Transverse colon (tissue), 4 donors: ENCODE results near the gene RAPGEF5. TPM values are rescaled to one million over a fixed set of nuclear protein-coding genes. Genes with fewer than 3 reads are reported as not detected.

Experiments
- DNase-seq: peaks from one replicate; pipeline ENCODE4 v3.0.0-alpha.2; 2019
- H3K27ac ChIP-seq, 4 donors: fragments of 200-600 bp; sonication (generic); 2 replicates each; pipeline ENCODE4 v1.5.1; 2016 to 2018; ENCODE audit warnings: inconsistent platforms in 4 of 4
- H3K27me3 ChIP-seq: fragments of 200-600 bp; sonication (generic); 2 replicates; pipeline ENCODE4 v1.5.1; 2017; ENCODE audit warnings: inconsistent platforms
- H3K36me3 ChIP-seq, 4 donors: fragments of 200-600 bp; sonication (generic); 2 replicates each; pipeline ENCODE4 v1.5.1; 2017 to 2019; ENCODE audit warnings: inconsistent platforms in 4 of 4
- H3K4me1 ChIP-seq, 4 donors: fragments of 200-600 bp; sonication (generic); 2 replicates each; pipeline ENCODE4 v1.5.1; 2017 to 2020; ENCODE audit warnings: inconsistent platforms in 4 of 4
- H3K4me3 ChIP-seq, 4 donors: fragments of 200-600 bp; sonication (generic); 1 replicate in 1 of 4; 2 replicates in 3 of 4; pipeline versions ENCODE4 v1.5.1 to v1.6.1; 2017 to 2019; ENCODE audit warnings: inconsistent platforms in 4 of 4
- H3K9me3 ChIP-seq, 2 donors: fragments of 200-600 bp; sonication (generic); 2 replicates each; pipeline ENCODE4 v1.5.1; 2017 to 2019; ENCODE audit warnings: inconsistent platforms in 2 of 2
- EP300 ChIP-seq: sonication (generic); formaldehyde crosslinking; IDR thresholded peaks from one replicate; pipeline ENCODE4 v1.6.1; 2017; ENCODE audit warnings: antibody characterized with exemption, low read depth
- POLR2A ChIP-seq: fragments of 450-650 bp; IDR thresholded peaks from one replicate; pipeline ENCODE4 v1.6.1; 2016; ENCODE audit warnings: antibody characterized with exemption, mild to moderate bottlenecking, moderate library complexity
- POLR2AphosphoS5 ChIP-seq, 3 donors: sonication (generic); formaldehyde crosslinking; IDR thresholded peaks; one replicate each; pipeline ENCODE4 v1.6.1; 2016; ENCODE audit warnings: antibody characterized with exemption in 3 of 3
- WGBS, 2 donors: methylation state at CpG; one replicate each; pipeline ENCODE4 v1.1.5; 2018; ENCODE audit warnings: low coverage in 1 of 2; 5-methylcytosine and 5-hydroxymethylcytosine counted together
- in situ Hi-C, 4 donors: fragments of 200-750 bp; cut with MboI; loops; one replicate each; pipeline versions ENCODE4 v1.15.0 to v1.15.1; 2017; ENCODE audit warnings: low sequenced_read_pairs in 3 of 4, low pct_ligation_motif_present in 1 of 4, low pct_unique_long_range_greater_than_20kb in 1 of 4
- intact Hi-C: fragments of 100-400 bp; cut with DNase I; formaldehyde crosslinking; loops from one replicate; pipeline ENCODE4 v1.15.1; 2023; ENCODE audit warnings: low total_unique reads
- total RNA-seq, 4 donors: library from RNA; depleted of rRNA; stranded (reverse); fragments of >200 nt; gene quantifications; one replicate each; pipeline ENCODE4 v1.1.0, GENCODE V29; 2016
- TF ChIP-seq, protein P1 (sequence below), 5 experiments: fragments of 200-600 bp in 3 of 5; fragments of 450-650 bp in 2 of 5; sonication (generic) in 3 of 5; IDR thresholded peaks; 1 replicate in 2 of 5; 2 replicates in 3 of 5; pipeline ENCODE4 v1.5.1; 2016 to 2017; ENCODE audit warnings: antibody characterized with exemption in 5 of 5, inconsistent platforms in 3 of 5, mild to moderate bottlenecking in 2 of 5, moderate library complexity in 1 of 5

Gene RAPGEF5
- total RNA-seq, 4 donors from 2014 or later, result 82.3 to 112 (median 100) TPM

DNA sequence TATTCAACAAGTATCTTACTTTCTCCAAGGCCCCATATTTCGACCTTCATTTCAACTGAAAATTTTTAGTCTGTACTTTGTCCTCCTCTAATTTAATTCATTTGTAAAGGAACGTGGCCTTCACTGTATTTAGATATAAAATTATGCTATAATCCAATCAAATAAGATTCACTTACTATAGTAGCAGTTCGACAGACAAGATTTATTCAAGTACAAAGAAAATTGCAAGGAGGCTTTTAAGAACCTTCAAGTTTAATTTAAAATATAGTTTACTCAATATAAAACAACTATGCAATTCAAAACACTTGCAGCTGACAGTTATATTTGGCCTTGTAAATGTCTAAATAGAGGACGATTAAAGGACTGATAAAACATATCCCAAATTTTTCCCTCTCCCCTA, 85.6 kb downstream of the RAPGEF5 start:
- peaks cover 0 to 12% (median 3%) of the 10 kb centered on the region in 4 donors for H3K4me1 ChIP-seq
- H3K36me3 ChIP-seq, result no peaks in the 10 kb centered on the region
- peak overlapping the region in 1 of 4 donors; percentile 78 for H3K27ac ChIP-seq
- WGBS, 2 donors, result 64 to 71% methylated on average over 4 of the region's 4 CpGs
- DNase-seq, result no peak
- no peaks in the 10 kb centered on the region for H3K9me3 ChIP-seq
- H3K4me3 ChIP-seq, result no peak overlapping the region
- in situ Hi-C loops (no loop called here), intact Hi-C loops (no loop called here)
- no peak for TF ChIP-seq POLR2A
- TF ChIP-seq, protein P1, sequence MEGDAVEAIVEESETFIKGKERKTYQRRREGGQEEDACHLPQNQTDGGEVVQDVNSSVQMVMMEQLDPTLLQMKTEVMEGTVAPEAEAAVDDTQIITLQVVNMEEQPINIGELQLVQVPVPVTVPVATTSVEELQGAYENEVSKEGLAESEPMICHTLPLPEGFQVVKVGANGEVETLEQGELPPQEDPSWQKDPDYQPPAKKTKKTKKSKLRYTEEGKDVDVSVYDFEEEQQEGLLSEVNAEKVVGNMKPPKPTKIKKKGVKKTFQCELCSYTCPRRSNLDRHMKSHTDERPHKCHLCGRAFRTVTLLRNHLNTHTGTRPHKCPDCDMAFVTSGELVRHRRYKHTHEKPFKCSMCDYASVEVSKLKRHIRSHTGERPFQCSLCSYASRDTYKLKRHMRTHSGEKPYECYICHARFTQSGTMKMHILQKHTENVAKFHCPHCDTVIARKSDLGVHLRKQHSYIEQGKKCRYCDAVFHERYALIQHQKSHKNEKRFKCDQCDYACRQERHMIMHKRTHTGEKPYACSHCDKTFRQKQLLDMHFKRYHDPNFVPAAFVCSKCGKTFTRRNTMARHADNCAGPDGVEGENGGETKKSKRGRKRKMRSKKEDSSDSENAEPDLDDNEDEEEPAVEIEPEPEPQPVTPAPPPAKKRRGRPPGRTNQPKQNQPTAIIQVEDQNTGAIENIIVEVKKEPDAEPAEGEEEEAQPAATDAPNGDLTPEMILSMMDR (IDR thresholded peaks at IDR 0.05), result no peak
- no peak for TF ChIP-seq EP300
- no peak for TF ChIP-seq POLR2AphosphoS5 (IDR thresholded peaks at IDR 0.05)
- no peaks in the 10 kb centered on the region for H3K27me3 ChIP-seq

DNA sequence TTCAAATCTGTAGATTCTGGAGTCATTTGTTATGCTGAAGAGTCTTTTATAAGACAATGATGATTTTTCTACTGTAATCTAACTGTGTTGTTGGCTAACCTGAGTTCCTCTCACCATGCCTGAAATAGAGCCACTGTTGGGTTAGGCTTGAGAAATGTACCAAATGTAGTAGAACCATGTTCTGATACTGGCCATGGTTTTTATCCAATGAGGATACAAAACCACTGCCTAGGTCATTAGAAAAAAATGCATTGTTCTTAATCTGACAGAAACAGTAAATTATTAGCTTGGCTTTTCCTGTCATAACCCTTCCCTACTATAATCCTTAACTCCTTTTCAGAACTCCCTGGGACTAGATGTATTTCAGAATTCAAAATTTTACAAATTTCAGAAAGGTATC, 86.6 kb downstream of the RAPGEF5 start:
- H3K9me3 ChIP-seq, result no peaks in the 10 kb centered on the region
- in situ Hi-C loops, result no loop called here
- H3K36me3 ChIP-seq, result no peaks in the 10 kb centered on the region
- no peak overlapping the region for H3K4me3 ChIP-seq
- TF ChIP-seq EP300, result no peak
- TF ChIP-seq POLR2AphosphoS5 (IDR thresholded peaks at IDR 0.05), result no peak
- TF ChIP-seq POLR2A, result no peak
- TF ChIP-seq, protein P1 (IDR thresholded peaks at IDR 0.05), result no peak
- intact Hi-C loops, result no loop called here
- no peak for DNase-seq
- no peaks in the 10 kb centered on the region for H3K27me3 ChIP-seq
- H3K27ac ChIP-seq, result peak overlapping the region in 2 of 4 donors; percentile 22 to 78
- peaks cover 0 to 12% (median 3%) of the 10 kb centered on the region in 4 donors for H3K4me1 ChIP-seq

DNA sequence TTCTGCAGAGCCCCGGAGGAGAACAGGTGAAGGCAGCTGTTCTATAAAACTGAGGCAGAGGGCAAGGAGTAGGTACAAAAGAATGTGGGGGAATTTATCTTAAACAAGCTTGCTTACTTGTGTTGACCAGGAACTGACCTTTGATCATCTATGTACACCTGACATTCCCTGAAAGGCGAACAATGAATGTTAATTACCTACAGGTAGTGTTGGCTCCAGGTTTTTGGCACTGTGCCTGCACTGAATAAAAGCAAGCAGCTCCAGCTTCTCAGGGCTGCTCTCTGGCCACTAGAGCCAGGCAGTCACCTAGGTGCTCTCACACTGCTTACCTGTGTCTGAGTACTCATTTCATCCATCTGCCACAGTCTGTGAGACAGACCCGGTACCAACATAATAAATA, 87.0 kb downstream of the RAPGEF5 start:
- peak; percentile 87 for DNase-seq
- H3K27ac ChIP-seq, result peak overlapping the region; percentile 22 to 78 (median 57)
- intact Hi-C loops (no loop called here), in situ Hi-C loops (no loop called here)
- H3K36me3 ChIP-seq, result no peaks in the 10 kb centered on the region
- TF ChIP-seq POLR2AphosphoS5 (IDR thresholded peaks at IDR 0.05), result peak in 2 of 3 donors; percentile 51 to 67
- TF ChIP-seq EP300, result no peak
- TF ChIP-seq, protein P1 (IDR thresholded peaks at IDR 0.05), result peak in 1 of 5 experiments; percentile 13
- no peak overlapping the region for H3K4me3 ChIP-seq
- no peaks in the 10 kb centered on the region for H3K9me3 ChIP-seq
- WGBS, 2 donors, result 63 to 65% methylated on average over 2 to 3 of the region's 3 CpGs
- peaks cover 0 to 12% (median 3%) of the 10 kb centered on the region in 4 donors for H3K4me1 ChIP-seq
- H3K27me3 ChIP-seq, result no peaks in the 10 kb centered on the region

DNA sequence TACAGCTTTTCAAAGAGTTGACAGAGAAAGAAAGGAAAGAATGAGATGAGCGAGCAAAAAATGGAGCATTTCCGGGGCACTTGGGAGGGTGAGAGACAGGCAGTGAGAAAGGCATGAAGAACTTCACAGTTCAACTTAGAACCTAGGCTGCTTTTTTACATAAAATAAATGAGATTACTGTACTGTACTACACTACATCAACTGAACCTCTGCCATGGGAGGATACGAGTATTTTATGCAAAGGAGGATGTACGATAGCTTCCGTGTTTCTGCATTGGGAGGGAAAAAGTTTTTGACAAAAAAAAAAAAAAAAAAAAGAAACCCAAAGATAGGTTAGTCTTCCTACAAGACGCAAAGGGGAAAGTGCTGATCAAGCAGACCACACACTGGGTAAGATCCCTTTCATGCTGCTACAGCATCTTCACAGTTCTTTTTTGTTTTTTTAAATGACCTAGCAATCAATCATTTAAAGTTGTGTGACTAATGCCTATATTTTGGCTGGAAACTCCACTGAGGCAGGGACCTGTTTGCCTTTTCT, 88.0 kb downstream of the RAPGEF5 start:
- TF ChIP-seq POLR2AphosphoS5 (IDR thresholded peaks at IDR 0.05), result no peak
- TF ChIP-seq EP300, result no peak
- no peak for TF ChIP-seq POLR2A
- TF ChIP-seq, protein P1 (IDR thresholded peaks at IDR 0.05), result no peak
- no peaks in the 10 kb centered on the region for H3K27me3 ChIP-seq
- in situ Hi-C loops, result no loop called here
- no peaks in the 10 kb centered on the region for H3K9me3 ChIP-seq
- WGBS, 2 donors, result 71 to 74% methylated on average over 4 to 6 of the region's 6 CpGs
- H3K36me3 ChIP-seq, result no peaks in the 10 kb centered on the region
- intact Hi-C loops, result no loop called here
- DNase-seq, result no peak
- H3K4me3 ChIP-seq, result no peak overlapping the region
- peaks cover 0 to 12% (median 3%) of the 10 kb centered on the region in 4 donors for H3K4me1 ChIP-seq
- peak overlapping the region in 3 of 4 donors; percentile 49 to 78 (median 65) for H3K27ac ChIP-seq
